Keratinocyte (primary cell): ENCODE data around the gene GALNT14. TPM values are rescaled to one million over a fixed set of nuclear protein-coding genes. Genes with fewer than 3 reads are reported as not detected.

Experiments
- DNase-seq: peaks from one replicate; pipeline ENCODE4 v3.0.0-alpha.2; 2011; ENCODE audit warnings: low read depth, missing footprints, low spot score
- FAIRE-seq: peaks from 2 replicates; lab custom pipeline; 2011; peaks lifted over from hg19 to GRCh38; lab: Jason Lieb, UNC
- H2AFZ ChIP-seq: 2 replicates; pipeline ENCODE4 v1.6.0; 2012; ENCODE audit warnings: low read length, control low read depth, inconsistent platforms; ENCODE audit not compliant: control insufficient read depth
- H3K27ac ChIP-seq: 2 replicates; pipeline ENCODE4 v1.5.1; 2011; ENCODE audit warnings: low read length; ENCODE audit not compliant: control insufficient read depth, insufficient read depth
- H3K27me3 ChIP-seq: 3 replicates; pipeline ENCODE4 v1.6.0; 2011; ENCODE audit warnings: low read length; ENCODE audit not compliant: control insufficient read depth, insufficient read depth; ENCODE audit errors: extremely low read depth
- H3K36me3 ChIP-seq, 2 experiments: 2 replicates in 1 of 2; 3 replicates in 1 of 2; pipeline ENCODE4 v1.5.1; 2011; ENCODE audit warnings: low read length in 2 of 2, mild to moderate bottlenecking in 1 of 2; ENCODE audit not compliant: control insufficient read depth in 2 of 2, insufficient read depth in 2 of 2; ENCODE audit errors: extremely low read depth in 1 of 2
- H3K4me1 ChIP-seq: 3 replicates; pipeline ENCODE4 v1.5.1; 2011; ENCODE audit warnings: low read length; ENCODE audit not compliant: control insufficient read depth, insufficient read depth; ENCODE audit errors: extremely low read depth
- H3K4me2 ChIP-seq: 3 replicates; pipeline ENCODE4 v1.6.0; 2011; ENCODE audit warnings: low read depth, low read length; ENCODE audit not compliant: control insufficient read depth, insufficient read depth; ENCODE audit errors: extremely low read depth
- H3K4me3 ChIP-seq, 3 experiments: fragments of 200-600 bp in 1 of 3; sonication (generic) in 1 of 3; 2 replicates in 2 of 3; 3 replicates in 1 of 3; pipeline ENCODE4 v1.5.1; 2011 to 2016; ENCODE audit warnings: low read length in 3 of 3, mild to moderate bottlenecking in 3 of 3, control low read depth in 2 of 3, inconsistent platforms in 1 of 3, low read depth in 1 of 3, mixed read lengths in 1 of 3, mixed run types in 1 of 3, moderate library complexity in 1 of 3; ENCODE audit not compliant: control insufficient read depth in 2 of 3, insufficient read depth in 2 of 3; ENCODE audit errors: extremely low read depth in 1 of 3
- H3K79me2 ChIP-seq: 2 replicates; pipeline ENCODE4 v1.6.0; 2012; ENCODE audit warnings: low read length; ENCODE audit not compliant: control insufficient read depth, insufficient read depth
- H3K9ac ChIP-seq: 3 replicates; pipeline ENCODE4 v1.6.0; 2011; ENCODE audit warnings: low read length; ENCODE audit not compliant: control insufficient read depth, insufficient read depth; ENCODE audit errors: extremely low read depth
- H3K9me1 ChIP-seq: 3 replicates; pipeline ENCODE4 v1.6.0; 2011; ENCODE audit warnings: low read length; ENCODE audit not compliant: control insufficient read depth, insufficient read depth; ENCODE audit errors: extremely low read depth
- H3K9me3 ChIP-seq: 2 replicates; pipeline ENCODE4 v1.5.1; 2012; ENCODE audit warnings: low read depth, low read length; ENCODE audit not compliant: control insufficient read depth
- H4K20me1 ChIP-seq: 3 replicates; pipeline ENCODE4 v1.6.0; 2011; ENCODE audit warnings: low read length; ENCODE audit not compliant: control insufficient read depth, insufficient read depth; ENCODE audit errors: extremely low read depth
- CTCF ChIP-seq, 3 experiments: IDR thresholded peaks in 1 of 3; conservative IDR thresholded peaks in 1 of 3; optimal IDR thresholded peaks in 1 of 3; 2 replicates in 2 of 3; 3 replicates in 1 of 3; pipeline versions ENCODE3 to v1.5.1; 2011; ENCODE audit warnings: low read length in 3 of 3, mild to moderate bottlenecking in 3 of 3, moderate library complexity in 2 of 3, control low read depth in 1 of 3, inconsistent platforms in 1 of 3; ENCODE audit not compliant: insufficient read depth in 2 of 3; ENCODE audit errors: extremely low read depth in 1 of 3
- EZH2 ChIP-seq: IDR thresholded peaks from one replicate; pipeline ENCODE4 v1.6.1; 2012; ENCODE audit warnings: inconsistent platforms, mild to moderate bottlenecking, low read length, moderate library complexity
- dilution Hi-C: fragments of 300-500 bp; cut with MboI; formaldehyde crosslinking; loops from one replicate; pipeline ENCODE4 v1.7.0; 2020; ENCODE audit warnings: low sequenced_read_pairs; ENCODE audit not compliant: extremely low pct_ligation_motif_present
- polyA plus RNA-seq, 5 experiments: library from polyadenylated mRNA; depleted of rRNA in 3 of 5; stranded (reverse) in 3 of 5; stranded (forward) in 1 of 5; unstranded in 1 of 5; fragments of >200 nt; gene quantifications; 1 replicate in 1 of 5; 2 replicates in 3 of 5; 3 replicates in 1 of 5; pipeline versions ENCODE4 v1.2.1 to v1.2.3, GENCODE V29; 2011 to 2012; ENCODE audit warnings: missing spikeins in 2 of 5, low read depth in 1 of 5, low replicate concordance in 1 of 5

The GALNT14 gene
- polyA plus RNA-seq, 1 donor (not counting 4 experiments of a cell fraction or from before 2014, with no cell fraction given): 27.4 TPM

GRCh38 chr2:30985493-30986230 lies 152.6 kb downstream of the GALNT14 start:
- Histone ChIP-seq H2AFZ (no peak overlapping the region), H3K36me3 (peaks cover 0 to 4% of the 10 kb centered on the region in 2 experiments), H4K20me1 (no peaks in the 10 kb centered on the region), H3K27ac (no peak overlapping the region), H3K4me3 (no peak overlapping the region), H3K27me3 (no peaks in the 10 kb centered on the region), H3K4me2 (no peak overlapping the region), H3K9me3 (no peaks in the 10 kb centered on the region), H3K9ac (no peak overlapping the region), H3K4me1 (no peaks in the 10 kb centered on the region), H3K79me2 (no peaks in the 10 kb centered on the region), H3K9me1 (no peaks in the 10 kb centered on the region)
- no peak for FAIRE-seq
- TF ChIP-seq CTCF (optimal IDR thresholded peaks at IDR 0.05 in 1 of 3, IDR thresholded peaks at IDR 0.05 in 1 of 3, conservative IDR thresholded peaks at IDR 0.05 in 1 of 3; ENCODE audit: extremely low read depth in 1 of 3, insufficient read depth in 2 of 3, low read length in 3 of 3) (no peak), EZH2 (no peak)
- dilution Hi-C loops: no loop called here
- no peak for DNase-seq

- no peaks in the 10 kb centered on the region for H4K20me1 ChIP-seq
- H3K27ac ChIP-seq: no peak overlapping the region
- H3K79me2 ChIP-seq: no peaks in the 10 kb centered on the region
- no peaks in the 10 kb centered on the region for H3K9me3 ChIP-seq
- no peak for DNase-seq
- peaks cover 14% of the 10 kb centered on the region for H3K4me1 ChIP-seq
- H3K9ac ChIP-seq: no peak overlapping the region
- FAIRE-seq: no peak
- no peak for TF ChIP-seq EZH2
- no peak for TF ChIP-seq CTCF (optimal IDR thresholded peaks at IDR 0.05 in 1 of 3, IDR thresholded peaks at IDR 0.05 in 1 of 3, conservative IDR thresholded peaks at IDR 0.05 in 1 of 3; ENCODE audit: extremely low read depth in 1 of 3, insufficient read depth in 2 of 3, low read length in 3 of 3)
- H3K27me3 ChIP-seq: no peaks in the 10 kb centered on the region
- peaks cover 6% of the 10 kb centered on the region for H3K9me1 ChIP-seq
- no peak overlapping the region for H3K4me2 ChIP-seq
- H2AFZ ChIP-seq: no peak overlapping the region
- H3K4me3 ChIP-seq: no peak overlapping the region
- dilution Hi-C loops: no loop called here
- H3K36me3 ChIP-seq: peaks cover 0 to 4% of the 10 kb centered on the region in 2 experiments
These were observed 154.1 kb downstream of the GALNT14 start for GRCh38 chr2:30984148-30984547.
